GM12875 (cell line): ENCODE results near the gene ACKR2.
"Not testable (repeated sequence)": the region's sequence is repeated elsewhere in the genome, so short reads cannot be mapped to it uniquely, and the experiment has no call there.

ENCODE experiments used
- H3K4me3 ChIP-seq: one replicate; pipeline ENCODE4 v1.5.1; 2011; ENCODE audit warnings: low read depth, low read length, control low read depth
- CTCF ChIP-seq: IDR thresholded peaks from 2 replicates; pipeline ENCODE4 v1.5.1; 2011; ENCODE audit warnings: low read depth, mild to moderate bottlenecking, control low read depth, inconsistent platforms, low read length, moderate library complexity, borderline replicate concordance; ENCODE audit not compliant: insufficient read depth

The ACKR2 gene

GRCh38 chr3:42876940-42877720 lies 67.9 kb downstream of the ACKR2 start:
- TF ChIP-seq CTCF = no peak
- no peak overlapping the region for H3K4me3 ChIP-seq

GRCh38 chr3:42877881-42878280 lies 68.6 kb downstream of the ACKR2 start:
- no peak overlapping the region for H3K4me3 ChIP-seq
- no peak for TF ChIP-seq CTCF

- no peak overlapping the region for H3K4me3 ChIP-seq
These were observed 70.9 kb downstream of the ACKR2 start for GRCh38 chr3:42880183-42880582.

GRCh38 chr3:42880601-42881451 lies 71.6 kb downstream of the ACKR2 start:
- peak overlapping the region; percentile 63 for H3K4me3 ChIP-seq
- peak; percentile 93 for TF ChIP-seq CTCF

More at GRCh38 chr3:42880183-42880582, 70.9 kb downstream of the ACKR2 start:
- TF ChIP-seq CTCF = no peak

GRCh38 chr3:42883251-42883930 lies 74.1 kb downstream of the ACKR2 start:
- H3K4me3 ChIP-seq = not testable (repeated sequence)

- no peak for TF ChIP-seq CTCF
- no peak overlapping the region for H3K4me3 ChIP-seq
These were observed 75.1 kb downstream of the ACKR2 start for GRCh38 chr3:42884324-42884723.

GRCh38 chr3:42886294-42886822 lies 77.1 kb downstream of the ACKR2 start:
- TF ChIP-seq CTCF = no peak
- no peak overlapping the region for H3K4me3 ChIP-seq
